ENCODE data around the gene PROKR2. TPM values are rescaled to one million over a fixed set of nuclear protein-coding genes. Genes with fewer than 3 reads are reported as not detected.

PROKR2 gene
- polyA plus RNA-seq, 1 donor (not counting 4 experiments of a cell fraction or from before 2014, with no cell fraction given), result not detected

DNA sequence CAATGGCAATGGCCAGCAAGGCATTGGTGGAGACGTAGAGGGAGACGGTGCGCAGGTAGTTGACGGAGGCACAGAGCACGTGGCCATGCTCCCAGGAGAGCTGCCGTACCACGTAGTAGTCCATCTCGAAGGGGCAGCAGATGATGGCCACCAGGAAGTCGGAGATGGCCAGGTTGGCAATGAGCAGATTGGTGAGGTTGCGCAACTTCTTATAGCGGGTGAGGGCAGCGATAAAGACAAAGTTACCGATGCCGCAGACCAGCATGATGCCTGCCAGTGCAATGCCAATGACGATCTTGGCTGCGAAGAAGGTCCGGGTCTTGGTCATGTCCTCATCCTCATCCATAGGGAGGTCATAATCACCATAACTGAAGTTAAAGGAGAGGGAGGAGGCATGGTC lies 2.8 kb downstream of the PROKR2 start:
- peaks cover 3% of the 10 kb centered on the region for H3K4me1 ChIP-seq (ENCODE audit: control insufficient read depth, extremely low read depth, insufficient read depth, low read length)
- no peaks in the 10 kb centered on the region for H3K9me3 ChIP-seq (ENCODE audit: control insufficient read depth, low read depth, low read length)
- dilution Hi-C loops (cut with MboI; ENCODE audit: extremely low pct_ligation_motif_present, low sequenced_read_pairs), result no loop called here
- H3K9ac ChIP-seq (ENCODE audit: control insufficient read depth, extremely low read depth, insufficient read depth, low read length), result no peak overlapping the region
- no peak for FAIRE-seq
- H3K4me3 ChIP-seq (ENCODE audit: control insufficient read depth in 2 of 3, extremely low read depth in 1 of 3, insufficient read depth in 2 of 3, low read depth in 1 of 3, low read length in 3 of 3), result no peak overlapping the region
- no peaks in the 10 kb centered on the region for H3K36me3 ChIP-seq (ENCODE audit: control insufficient read depth in 2 of 2, extremely low read depth in 1 of 2, insufficient read depth in 2 of 2, low read length in 2 of 2)
- no peaks in the 10 kb centered on the region for H3K79me2 ChIP-seq (ENCODE audit: control insufficient read depth, insufficient read depth, low read length)
- H2AFZ ChIP-seq (ENCODE audit: control insufficient read depth, low read length), result no peak overlapping the region
- peaks cover 53% of the 10 kb centered on the region for H3K27me3 ChIP-seq (ENCODE audit: control insufficient read depth, extremely low read depth, insufficient read depth, low read length)
- H4K20me1 ChIP-seq (ENCODE audit: control insufficient read depth, extremely low read depth, insufficient read depth, low read length), result peaks cover 2% of the 10 kb centered on the region
- no peak overlapping the region for H3K27ac ChIP-seq (ENCODE audit: control insufficient read depth, insufficient read depth, low read length)
- no peak for DNase-seq (ENCODE audit: low read depth, low spot score)
- H3K9me1 ChIP-seq (ENCODE audit: control insufficient read depth, extremely low read depth, insufficient read depth, low read length), result no peaks in the 10 kb centered on the region
- no peak for TF ChIP-seq EZH2 (IDR thresholded peaks at IDR 0.05; ENCODE audit: low read length)
- TF ChIP-seq, protein P1, sequence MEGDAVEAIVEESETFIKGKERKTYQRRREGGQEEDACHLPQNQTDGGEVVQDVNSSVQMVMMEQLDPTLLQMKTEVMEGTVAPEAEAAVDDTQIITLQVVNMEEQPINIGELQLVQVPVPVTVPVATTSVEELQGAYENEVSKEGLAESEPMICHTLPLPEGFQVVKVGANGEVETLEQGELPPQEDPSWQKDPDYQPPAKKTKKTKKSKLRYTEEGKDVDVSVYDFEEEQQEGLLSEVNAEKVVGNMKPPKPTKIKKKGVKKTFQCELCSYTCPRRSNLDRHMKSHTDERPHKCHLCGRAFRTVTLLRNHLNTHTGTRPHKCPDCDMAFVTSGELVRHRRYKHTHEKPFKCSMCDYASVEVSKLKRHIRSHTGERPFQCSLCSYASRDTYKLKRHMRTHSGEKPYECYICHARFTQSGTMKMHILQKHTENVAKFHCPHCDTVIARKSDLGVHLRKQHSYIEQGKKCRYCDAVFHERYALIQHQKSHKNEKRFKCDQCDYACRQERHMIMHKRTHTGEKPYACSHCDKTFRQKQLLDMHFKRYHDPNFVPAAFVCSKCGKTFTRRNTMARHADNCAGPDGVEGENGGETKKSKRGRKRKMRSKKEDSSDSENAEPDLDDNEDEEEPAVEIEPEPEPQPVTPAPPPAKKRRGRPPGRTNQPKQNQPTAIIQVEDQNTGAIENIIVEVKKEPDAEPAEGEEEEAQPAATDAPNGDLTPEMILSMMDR (optimal IDR thresholded peaks at IDR 0.05 in 1 of 3, IDR thresholded peaks at IDR 0.05 in 1 of 3, conservative IDR thresholded peaks at IDR 0.05 in 1 of 3; ENCODE audit: extremely low read depth in 1 of 3, insufficient read depth in 2 of 3, low read length in 3 of 3), result no peak
- H3K4me2 ChIP-seq (ENCODE audit: control insufficient read depth, extremely low read depth, insufficient read depth, low read depth, low read length), result no peak overlapping the region

DNA sequence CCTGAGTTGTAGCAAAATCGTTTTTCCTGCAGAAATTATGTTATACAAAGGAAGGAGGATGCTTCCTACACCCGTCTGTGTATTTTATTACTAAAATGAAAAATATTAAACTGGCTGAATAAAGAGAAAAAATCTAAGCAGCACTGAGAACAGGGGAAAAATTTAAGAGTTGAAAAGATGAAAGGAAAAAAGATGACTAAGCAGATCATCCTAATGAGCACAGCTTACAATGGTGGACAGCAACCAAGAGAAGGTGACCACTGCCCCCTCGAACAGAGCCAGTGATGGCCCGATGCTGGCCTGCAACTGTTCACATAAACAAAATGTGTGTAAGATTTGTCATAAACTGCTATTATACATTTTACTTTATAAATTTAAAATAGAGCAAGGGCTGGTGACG lies 4.2 kb downstream of the PROKR2 start:
- dilution Hi-C loops (cut with MboI; ENCODE audit: extremely low pct_ligation_motif_present, low sequenced_read_pairs), result no loop called here
- Histone ChIP-seq H3K79me2 (ENCODE audit: control insufficient read depth, insufficient read depth, low read length) (no peaks in the 10 kb centered on the region), H3K9me3 (ENCODE audit: control insufficient read depth, low read depth, low read length) (no peaks in the 10 kb centered on the region), H4K20me1 (ENCODE audit: control insufficient read depth, extremely low read depth, insufficient read depth, low read length) (no peaks in the 10 kb centered on the region), H3K4me2 (ENCODE audit: control insufficient read depth, extremely low read depth, insufficient read depth, low read depth, low read length) (no peak overlapping the region), H3K27me3 (ENCODE audit: control insufficient read depth, extremely low read depth, insufficient read depth, low read length) (peaks cover 43% of the 10 kb centered on the region), H3K36me3 (ENCODE audit: control insufficient read depth in 2 of 2, extremely low read depth in 1 of 2, insufficient read depth in 2 of 2, low read length in 2 of 2) (no peaks in the 10 kb centered on the region), H3K27ac (ENCODE audit: control insufficient read depth, insufficient read depth, low read length) (no peak overlapping the region), H3K9me1 (ENCODE audit: control insufficient read depth, extremely low read depth, insufficient read depth, low read length) (no peaks in the 10 kb centered on the region), H3K9ac (ENCODE audit: control insufficient read depth, extremely low read depth, insufficient read depth, low read length) (no peak overlapping the region), H2AFZ (ENCODE audit: control insufficient read depth, low read length) (no peak overlapping the region), H3K4me1 (ENCODE audit: control insufficient read depth, extremely low read depth, insufficient read depth, low read length) (peaks cover 3% of the 10 kb centered on the region), H3K4me3 (ENCODE audit: control insufficient read depth in 2 of 3, extremely low read depth in 1 of 3, insufficient read depth in 2 of 3, low read depth in 1 of 3, low read length in 3 of 3) (no peak overlapping the region)
- DNase-seq (ENCODE audit: low read depth, low spot score) (no peak), FAIRE-seq (no peak)
- TF ChIP-seq, protein P1 (optimal IDR thresholded peaks at IDR 0.05 in 1 of 3, IDR thresholded peaks at IDR 0.05 in 1 of 3, conservative IDR thresholded peaks at IDR 0.05 in 1 of 3; ENCODE audit: extremely low read depth in 1 of 3, insufficient read depth in 2 of 3, low read length in 3 of 3), result no peak
- no peak for TF ChIP-seq EZH2 (IDR thresholded peaks at IDR 0.05; ENCODE audit: low read length)
